ENCODE results near the gene TBC1D5.
"Not testable (repeated sequence)": the region's sequence is repeated elsewhere in the genome, so short reads cannot be mapped to it uniquely, and the experiment has no call there.

The TBC1D5 gene

GRCh38 chr3:17733768-17734167 lies 8.7 kb downstream of the TBC1D5 start:
- Histone ChIP-seq H3K9me3 (ENCODE audit: low read length) (no peaks in the 10 kb centered on the region), H3K4me1 (ENCODE audit: insufficient read depth, low read length) (peaks cover under 1% of the 10 kb centered on the region), H3K36me3 (ENCODE audit: insufficient read depth, low read length) (no peaks in the 10 kb centered on the region), H3K9ac (ENCODE audit: low read length) (no peak overlapping the region), H3K27ac (ENCODE audit: low read depth, low read length) (no peak overlapping the region), H3K4me3 (ENCODE audit: low read depth in 1 of 2, low read length in 2 of 2) (no peak overlapping the region), H3K27me3 (ENCODE audit: control insufficient read depth in 1 of 2, insufficient read depth in 2 of 2, low read length in 2 of 2) (no peaks in the 10 kb centered on the region)

- no peak overlapping the region for H3K9ac ChIP-seq (ENCODE audit: low read length)
- H3K36me3 ChIP-seq (ENCODE audit: insufficient read depth, low read length) = no peaks in the 10 kb centered on the region
- H3K9me3 ChIP-seq (ENCODE audit: low read length) = no peaks in the 10 kb centered on the region
- H3K4me1 ChIP-seq (ENCODE audit: insufficient read depth, low read length) = no peaks in the 10 kb centered on the region
- no peaks in the 10 kb centered on the region for H3K27me3 ChIP-seq (ENCODE audit: control insufficient read depth in 1 of 2, insufficient read depth in 2 of 2, low read length in 2 of 2)
- no peak overlapping the region for H3K27ac ChIP-seq (ENCODE audit: low read depth, low read length)
- no peak overlapping the region for H3K4me3 ChIP-seq (ENCODE audit: low read depth in 1 of 2, low read length in 2 of 2)
Measured at GRCh38 chr3:17733215-17733614, 9.2 kb downstream of the TBC1D5 start.

- Histone ChIP-seq H3K27me3 (ENCODE audit: control insufficient read depth in 1 of 2, insufficient read depth in 2 of 2, low read length in 2 of 2) (no peaks in the 10 kb centered on the region), H3K9ac (ENCODE audit: low read length) (no peak overlapping the region), H3K4me1 (ENCODE audit: insufficient read depth, low read length) (no peaks in the 10 kb centered on the region), H3K27ac (ENCODE audit: low read depth, low read length) (no peak overlapping the region), H3K36me3 (ENCODE audit: insufficient read depth, low read length) (no peaks in the 10 kb centered on the region), H3K4me3 (ENCODE audit: low read depth in 1 of 2, low read length in 2 of 2) (no peak overlapping the region), H3K9me3 (ENCODE audit: low read length) (no peaks in the 10 kb centered on the region)
Measured at GRCh38 chr3:17730318-17730967, 12.0 kb downstream of the TBC1D5 start.

- Histone ChIP-seq H3K36me3 (ENCODE audit: insufficient read depth, low read length) (no peaks in the 10 kb centered on the region), H3K27me3 (ENCODE audit: control insufficient read depth in 1 of 2, insufficient read depth in 2 of 2, low read length in 2 of 2) (no peaks in the 10 kb centered on the region), H3K4me3 (ENCODE audit: low read depth in 1 of 2, low read length in 2 of 2) (no peak overlapping the region), H3K9ac (ENCODE audit: low read length) (no peak overlapping the region), H3K4me1 (ENCODE audit: insufficient read depth, low read length) (no peaks in the 10 kb centered on the region), H3K9me3 (ENCODE audit: low read length) (no peaks in the 10 kb centered on the region), H3K27ac (ENCODE audit: low read depth, low read length) (no peak overlapping the region)
Measured at GRCh38 chr3:17726313-17726712, 16.1 kb downstream of the TBC1D5 start.

GRCh38 chr3:17725844-17726243 lies 16.6 kb downstream of the TBC1D5 start:
- not testable (repeated sequence) for H3K9me3 ChIP-seq (ENCODE audit: low read length); H3K4me1 ChIP-seq (ENCODE audit: insufficient read depth, low read length); H3K36me3 ChIP-seq (ENCODE audit: insufficient read depth, low read length); H3K27me3 ChIP-seq (ENCODE audit: control insufficient read depth in 1 of 2, insufficient read depth in 2 of 2, low read length in 2 of 2); H3K4me3 ChIP-seq (ENCODE audit: low read depth in 1 of 2, low read length in 2 of 2); H3K9ac ChIP-seq (ENCODE audit: low read length); H3K27ac ChIP-seq (ENCODE audit: low read depth, low read length)

GRCh38 chr3:17724948-17725347 lies 17.5 kb downstream of the TBC1D5 start:
- H3K27me3 ChIP-seq (ENCODE audit: control insufficient read depth in 1 of 2, insufficient read depth in 2 of 2, low read length in 2 of 2) = no peaks in the 10 kb centered on the region
- no peak overlapping the region for H3K4me3 ChIP-seq (ENCODE audit: low read depth in 1 of 2, low read length in 2 of 2)
- no peaks in the 10 kb centered on the region for H3K36me3 ChIP-seq (ENCODE audit: insufficient read depth, low read length)
- H3K9ac ChIP-seq (ENCODE audit: low read length) = no peak overlapping the region
- H3K9me3 ChIP-seq (ENCODE audit: low read length) = no peaks in the 10 kb centered on the region
- no peak overlapping the region for H3K27ac ChIP-seq (ENCODE audit: low read depth, low read length)
- H3K4me1 ChIP-seq (ENCODE audit: insufficient read depth, low read length) = no peaks in the 10 kb centered on the region

- H3K4me1 ChIP-seq (ENCODE audit: insufficient read depth, low read length) = no peaks in the 10 kb centered on the region
Measured at GRCh38 chr3:17724122-17724521, 18.3 kb downstream of the TBC1D5 start.

GRCh38 chr3:17717411-17717810 lies 25.0 kb downstream of the TBC1D5 start:
- H3K4me3 ChIP-seq (ENCODE audit: low read depth in 1 of 2, low read length in 2 of 2) = no peak overlapping the region
- no peak overlapping the region for H3K27ac ChIP-seq (ENCODE audit: low read depth, low read length)
- H3K27me3 ChIP-seq (ENCODE audit: control insufficient read depth in 1 of 2, insufficient read depth in 2 of 2, low read length in 2 of 2) = no peaks in the 10 kb centered on the region
- H3K36me3 ChIP-seq (ENCODE audit: insufficient read depth, low read length) = peaks cover 16% of the 10 kb centered on the region
- no peak overlapping the region for H3K9ac ChIP-seq (ENCODE audit: low read length)
- peaks cover 11% of the 10 kb centered on the region for H3K9me3 ChIP-seq (ENCODE audit: low read length)
- H3K4me1 ChIP-seq (ENCODE audit: insufficient read depth, low read length) = no peaks in the 10 kb centered on the region

More at GRCh38 chr3:17724122-17724521, 18.3 kb downstream of the TBC1D5 start:
- H3K27me3 ChIP-seq (ENCODE audit: control insufficient read depth in 1 of 2, insufficient read depth in 2 of 2, low read length in 2 of 2) = no peaks in the 10 kb centered on the region
- H3K4me3 ChIP-seq (ENCODE audit: low read depth in 1 of 2, low read length in 2 of 2) = no peak overlapping the region
- no peak overlapping the region for H3K27ac ChIP-seq (ENCODE audit: low read depth, low read length)
- H3K36me3 ChIP-seq (ENCODE audit: insufficient read depth, low read length) = no peaks in the 10 kb centered on the region
- H3K9ac ChIP-seq (ENCODE audit: low read length) = no peak overlapping the region
- H3K9me3 ChIP-seq (ENCODE audit: low read length) = no peaks in the 10 kb centered on the region

- no peak overlapping the region for H3K4me3 ChIP-seq (ENCODE audit: low read depth in 1 of 2, low read length in 2 of 2)
- H3K36me3 ChIP-seq (ENCODE audit: insufficient read depth, low read length) = peaks cover 16% of the 10 kb centered on the region
- H3K27me3 ChIP-seq (ENCODE audit: control insufficient read depth in 1 of 2, insufficient read depth in 2 of 2, low read length in 2 of 2) = no peaks in the 10 kb centered on the region
- no peak overlapping the region for H3K9ac ChIP-seq (ENCODE audit: low read length)
- H3K4me1 ChIP-seq (ENCODE audit: insufficient read depth, low read length) = no peaks in the 10 kb centered on the region
- peaks cover 11% of the 10 kb centered on the region for H3K9me3 ChIP-seq (ENCODE audit: low read length)
- no peak overlapping the region for H3K27ac ChIP-seq (ENCODE audit: low read depth, low read length)
Measured at GRCh38 chr3:17714473-17714872, 28.0 kb downstream of the TBC1D5 start.

- no peak overlapping the region for H3K4me3 ChIP-seq (ENCODE audit: low read depth in 1 of 2, low read length in 2 of 2)
Measured at GRCh38 chr3:17709236-17709810, 33.1 kb downstream of the TBC1D5 start.

GRCh38 chr3:17707813-17708543 lies 34.5 kb downstream of the TBC1D5 start:
- H3K4me1 ChIP-seq (ENCODE audit: insufficient read depth, low read length) = no peaks in the 10 kb centered on the region
- H3K9me3 ChIP-seq (ENCODE audit: low read length) = no peaks in the 10 kb centered on the region
- H3K9ac ChIP-seq (ENCODE audit: low read length) = no peak overlapping the region
- H3K27me3 ChIP-seq (ENCODE audit: control insufficient read depth in 1 of 2, insufficient read depth in 2 of 2, low read length in 2 of 2) = no peaks in the 10 kb centered on the region
- no peak overlapping the region for H3K27ac ChIP-seq (ENCODE audit: low read depth, low read length)
- H3K4me3 ChIP-seq (ENCODE audit: low read depth in 1 of 2, low read length in 2 of 2) = no peak overlapping the region
- no peaks in the 10 kb centered on the region for H3K36me3 ChIP-seq (ENCODE audit: insufficient read depth, low read length)

More at GRCh38 chr3:17709236-17709810, 33.1 kb downstream of the TBC1D5 start:
- Histone ChIP-seq H3K36me3 (ENCODE audit: insufficient read depth, low read length) (peaks cover 4% of the 10 kb centered on the region), H3K9me3 (ENCODE audit: low read length) (peaks cover 5% of the 10 kb centered on the region), H3K9ac (ENCODE audit: low read length) (no peak overlapping the region), H3K27me3 (ENCODE audit: control insufficient read depth in 1 of 2, insufficient read depth in 2 of 2, low read length in 2 of 2) (no peaks in the 10 kb centered on the region), H3K27ac (ENCODE audit: low read depth, low read length) (no peak overlapping the region), H3K4me1 (ENCODE audit: insufficient read depth, low read length) (no peaks in the 10 kb centered on the region)

All from muscle layer of colon (tissue), 2 donors.